Hindlimb muscle (tissue), 1 donor: Measurements from ENCODE around the gene PIWIL4. TPM values are rescaled to one million over a fixed set of nuclear protein-coding genes. Genes with fewer than 3 reads are reported as not detected.
"Not testable (repeated sequence)": the region's sequence is repeated elsewhere in the genome, so short reads cannot be mapped to it uniquely, and the experiment has no call there.

Source experiments
- DNase-seq: peaks from one replicate; pipeline ENCODE4 v3.0.0-alpha.2; 2013
- polyA plus RNA-seq: library from polyadenylated mRNA; unstranded; fragments of 120-200 nt; gene quantifications from one replicate; pipeline ENCODE4 v1.2.1, GENCODE V29; 2013; ENCODE audit not compliant: insufficient read length

Gene PIWIL4
- polyA plus RNA-seq, 1 donor: 5.6 TPM

DNA sequence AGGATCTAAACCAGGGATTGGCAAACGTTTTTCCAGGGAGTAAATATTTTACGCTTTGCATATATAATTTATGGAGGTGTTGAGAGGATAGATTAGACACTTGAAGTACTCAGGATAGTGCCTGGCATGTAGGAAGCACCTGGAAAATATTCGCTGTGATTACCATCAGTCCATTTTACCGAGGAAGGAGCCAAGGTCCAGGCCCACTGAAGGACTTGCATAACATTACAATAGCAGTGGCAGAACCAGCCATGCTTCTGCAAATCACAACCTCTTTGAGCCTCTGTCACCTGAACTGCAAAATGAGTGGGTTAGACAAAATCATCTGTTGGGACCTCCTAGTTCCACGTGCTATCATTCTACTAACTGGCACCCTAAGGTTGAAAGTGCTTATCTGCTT lies 18.0 kb upstream of the PIWIL4 start:
- DNase-seq: no peak

DNA sequence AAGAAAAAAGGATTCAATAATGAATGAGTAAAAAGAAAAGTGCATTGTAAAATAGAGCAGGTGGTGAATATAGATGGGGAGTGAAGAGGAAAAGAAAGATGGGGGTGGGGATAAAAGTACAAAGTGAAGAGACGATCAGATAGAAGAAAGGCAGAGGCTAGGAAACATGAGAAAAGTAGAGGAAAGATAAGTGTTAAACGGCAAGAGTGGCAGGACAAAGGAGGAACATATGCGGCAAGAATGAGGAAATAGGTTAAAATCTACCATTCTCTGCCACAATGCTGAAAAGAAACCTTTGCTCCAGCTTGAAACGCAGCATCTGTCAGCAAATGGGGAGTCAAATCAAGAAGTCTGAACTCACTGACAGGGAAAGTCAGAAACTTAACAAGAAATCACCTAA lies 16.7 kb upstream of the PIWIL4 start:
- no peak for DNase-seq

DNA sequence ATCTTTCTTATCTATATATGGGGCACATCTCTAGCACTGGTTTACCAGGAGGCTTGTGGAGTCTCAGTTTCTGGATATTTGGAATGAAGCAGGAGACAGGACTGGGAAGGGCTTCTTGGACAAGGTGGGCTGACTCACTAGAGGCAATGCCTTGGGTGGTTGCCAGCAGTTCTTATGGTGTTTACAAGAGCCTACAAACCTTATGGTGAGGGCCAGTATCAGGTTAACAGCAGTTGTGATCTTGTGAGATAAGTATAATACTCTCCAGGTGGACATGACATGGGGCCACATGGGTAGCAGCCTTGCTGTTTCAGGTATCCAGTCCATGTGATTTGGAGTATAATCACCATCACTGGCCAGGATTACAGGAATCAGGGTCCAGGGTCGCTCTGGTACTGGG lies 13.2 kb upstream of the PIWIL4 start:
- no peak for DNase-seq

DNA sequence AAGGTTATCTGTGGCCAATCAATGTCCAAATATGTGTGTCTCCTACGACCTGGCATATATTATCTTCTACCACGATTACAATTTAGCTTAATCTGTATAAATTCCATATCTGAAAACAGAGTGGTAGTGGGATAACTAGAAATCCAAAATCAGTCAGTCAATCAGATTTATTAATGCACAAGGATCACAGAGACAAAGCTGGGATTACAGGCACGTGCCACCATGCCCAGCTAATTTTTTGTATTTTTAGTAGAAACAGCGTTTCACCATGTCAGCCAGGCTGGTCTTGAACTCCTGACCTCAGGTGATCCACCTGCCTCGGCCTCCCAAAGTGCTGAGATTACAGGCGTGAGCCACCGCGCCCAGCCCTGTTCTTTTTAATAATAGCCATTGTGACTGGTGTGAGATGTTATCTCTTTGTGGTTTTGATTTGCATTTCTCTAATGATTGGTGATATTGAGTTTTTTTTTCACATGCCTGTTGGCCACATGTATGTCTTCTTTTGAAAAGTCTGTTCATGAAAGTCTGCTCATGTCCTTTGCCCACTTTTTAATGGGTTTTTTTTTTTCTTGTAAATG lies 11.3 kb upstream of the PIWIL4 start:
- not testable (repeated sequence) for DNase-seq

DNA sequence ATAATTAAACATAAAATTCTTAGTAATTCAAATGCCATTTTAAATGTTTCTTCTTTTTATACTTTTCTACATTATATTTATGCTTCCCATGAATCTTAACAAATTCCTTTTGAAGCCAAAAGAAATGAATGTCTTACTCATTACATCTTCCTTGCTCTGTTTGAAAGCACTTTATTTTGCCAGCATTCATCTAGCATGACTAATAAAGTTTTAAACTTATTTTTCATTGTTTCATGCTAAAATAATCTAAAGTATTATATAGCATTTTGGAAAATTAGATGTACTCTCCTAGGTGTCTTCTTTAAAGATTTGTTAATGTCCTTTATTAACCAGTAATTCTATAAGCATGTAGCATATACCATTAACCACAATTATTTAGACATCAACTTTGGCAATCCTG lies 9.7 kb upstream of the PIWIL4 start:
- DNase-seq: no peak

DNA sequence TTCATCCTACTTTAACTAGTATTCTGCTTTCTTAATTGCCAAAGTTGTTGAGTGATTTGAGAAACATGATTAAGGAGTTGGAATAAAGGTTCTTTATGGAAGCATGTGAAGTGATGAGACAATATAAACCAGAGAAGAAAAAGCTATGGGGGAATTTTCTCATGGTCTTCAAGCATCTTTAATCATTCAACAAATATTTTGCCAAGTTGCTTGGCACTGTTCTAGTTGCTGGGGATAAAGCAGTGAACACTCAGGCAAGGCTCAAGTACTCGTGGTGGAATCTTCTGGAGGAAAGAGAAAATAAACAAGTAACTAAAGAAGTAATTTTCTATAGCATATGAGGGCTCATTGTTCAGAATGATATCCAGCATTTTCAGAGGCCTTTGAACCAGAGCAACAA lies 9.2 kb upstream of the PIWIL4 start:
- DNase-seq: no peak

DNA sequence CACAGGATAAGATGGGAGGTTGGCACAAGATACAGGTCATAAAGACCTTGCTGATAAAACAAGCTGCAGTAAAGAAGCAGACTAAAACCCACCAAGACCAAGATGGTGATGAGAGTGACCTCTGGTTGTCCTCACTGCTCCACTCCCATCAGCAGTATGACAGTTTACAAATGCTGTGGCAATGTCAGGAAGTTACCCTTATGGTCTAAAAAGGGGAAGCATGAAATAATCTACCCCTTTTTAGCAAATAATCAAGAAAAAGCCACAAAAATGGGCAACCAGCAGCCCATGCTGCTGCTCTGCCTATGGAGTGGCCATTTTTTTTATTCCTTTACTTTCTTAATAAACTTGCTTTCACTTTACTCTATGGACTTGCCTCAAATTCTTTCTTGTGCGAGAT lies 8.7 kb upstream of the PIWIL4 start:
- DNase-seq: no peak

DNA sequence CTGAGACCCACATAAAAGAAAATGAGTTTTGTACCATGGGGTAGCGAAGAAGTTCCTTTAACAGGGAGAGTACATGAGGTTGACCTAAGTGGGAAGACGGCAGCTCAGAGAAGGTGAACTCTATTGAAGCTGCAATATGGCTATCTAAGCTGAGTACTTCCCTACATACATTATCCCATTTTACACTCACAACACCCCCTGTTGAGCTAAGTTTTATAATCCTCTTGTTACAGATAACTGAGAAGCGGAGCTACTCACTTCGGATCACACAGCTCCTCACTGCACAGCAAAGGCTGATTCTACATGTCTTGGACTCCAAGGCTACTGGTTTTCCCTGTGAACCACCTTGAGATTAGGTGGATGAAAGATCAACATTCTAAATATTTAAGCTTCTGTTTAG lies 8.2 kb upstream of the PIWIL4 start:
- no peak for DNase-seq

DNA sequence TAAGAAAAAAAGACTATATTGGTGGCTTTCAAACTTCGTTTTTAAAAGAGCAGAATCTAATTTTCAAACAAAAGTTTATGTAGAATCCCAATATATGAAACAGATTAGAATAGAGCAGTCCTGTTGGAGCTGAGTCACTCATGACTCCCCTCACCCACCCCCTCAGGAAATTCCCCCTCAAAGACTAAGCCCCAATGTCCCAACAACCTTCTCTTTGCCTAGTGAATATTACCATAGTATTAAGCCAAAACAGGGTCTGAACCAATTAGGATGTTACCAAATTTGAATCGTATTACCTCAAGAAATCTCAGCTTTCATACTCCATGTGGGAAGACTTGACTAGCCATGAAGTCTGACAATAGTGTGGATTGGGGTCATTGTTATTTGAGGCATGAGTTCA lies 7.8 kb upstream of the PIWIL4 start:
- no peak for DNase-seq

DNA sequence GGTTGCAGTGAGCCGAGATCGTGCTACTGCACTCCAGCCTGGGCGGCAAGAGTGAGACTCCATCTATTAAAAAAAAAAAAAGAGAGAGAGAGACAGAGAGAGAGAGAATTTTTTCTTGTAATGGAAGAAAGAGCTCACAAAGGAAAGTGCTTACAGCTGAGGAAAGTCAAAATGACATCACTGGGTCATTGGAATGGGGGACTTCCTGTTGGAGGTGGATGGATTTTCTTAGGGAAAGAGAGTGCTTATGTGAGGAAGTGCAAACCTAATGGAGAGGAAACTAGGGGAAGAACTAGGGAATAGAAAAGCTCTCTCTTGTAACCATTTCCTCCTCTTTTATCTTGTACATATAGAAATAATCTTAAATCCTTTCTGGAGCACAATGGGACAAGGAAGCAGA lies 6.3 kb upstream of the PIWIL4 start:
- no peak for DNase-seq

DNA sequence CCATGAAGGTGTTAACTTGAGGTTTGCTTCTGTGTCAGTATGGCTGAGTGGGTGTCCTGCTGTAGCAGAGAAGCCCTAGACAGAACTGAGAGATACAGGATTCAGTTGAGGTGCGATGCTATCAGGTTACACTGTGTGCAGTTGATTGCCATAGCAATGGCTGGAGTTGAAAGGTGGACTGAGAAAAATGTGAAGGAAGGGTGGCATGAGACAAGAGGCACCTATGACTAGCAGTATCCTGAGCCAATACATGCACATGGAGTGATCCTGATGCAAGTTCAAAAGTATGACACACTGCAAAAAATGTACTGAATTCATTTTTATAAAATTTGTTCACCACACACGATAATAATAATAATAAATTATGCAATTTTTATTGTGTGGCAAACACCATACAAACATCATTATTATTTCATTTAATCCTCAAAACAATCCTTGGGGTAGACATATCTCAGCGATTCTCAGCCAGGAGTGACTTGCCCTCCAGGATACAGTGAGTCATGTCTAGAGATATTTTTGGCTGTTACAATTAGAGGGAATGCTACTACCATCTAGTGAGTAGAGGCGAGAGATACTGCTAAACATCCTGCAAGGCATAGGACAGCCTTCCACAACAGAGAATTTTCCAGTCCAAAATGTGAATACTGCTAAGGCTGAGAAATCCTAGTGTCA lies 3.9 kb upstream of the PIWIL4 start:
- no peak for DNase-seq

DNA sequence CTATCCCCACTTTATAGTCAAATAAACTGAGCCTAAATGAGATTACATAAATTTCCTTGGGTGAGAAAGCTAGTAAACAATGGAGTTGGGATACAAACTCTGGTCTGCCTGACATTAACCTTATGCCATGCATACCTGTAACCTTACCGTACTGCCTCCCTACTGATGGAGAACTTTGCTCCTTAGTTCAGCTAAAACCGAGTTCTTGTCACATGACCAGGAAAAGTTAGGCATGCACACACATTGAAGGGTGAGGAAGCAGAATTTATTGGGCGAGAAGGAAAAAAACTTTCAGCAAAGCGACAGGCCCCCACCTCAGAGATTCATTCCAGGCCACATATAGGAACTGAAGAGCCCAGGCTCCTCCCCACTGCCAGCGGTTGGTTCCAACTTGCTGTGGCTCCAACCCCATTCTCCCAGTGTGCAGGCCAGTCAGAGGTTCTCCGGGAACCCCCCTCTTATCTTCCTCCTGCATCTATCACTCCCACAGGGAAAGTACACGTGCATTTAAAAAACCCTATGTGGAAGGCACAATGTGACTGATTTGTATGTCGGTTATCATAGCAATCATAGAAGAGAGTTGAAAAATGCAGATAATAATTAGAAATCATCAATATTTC lies 3.2 kb upstream of the PIWIL4 start:
- DNase-seq: no peak

DNA sequence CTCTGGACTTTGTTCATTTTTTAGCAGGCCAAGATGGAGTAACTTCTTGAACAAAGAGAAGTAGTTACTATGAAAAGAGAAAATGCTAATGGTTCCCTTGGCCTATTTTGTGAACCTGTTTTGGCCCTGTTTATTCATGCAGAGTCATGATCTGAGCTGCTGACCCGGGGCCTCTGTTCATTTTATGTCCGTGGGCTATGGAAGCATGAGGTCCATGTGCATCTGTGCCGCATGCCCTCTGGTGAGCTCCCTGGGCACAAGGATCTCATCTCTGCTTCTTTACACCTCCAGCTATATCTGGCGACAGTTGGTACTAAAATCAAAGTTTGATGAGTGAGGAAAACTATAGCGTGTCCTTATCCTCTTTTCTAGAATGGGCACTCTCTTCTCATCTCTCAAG lies 1.0 kb downstream of the PIWIL4 start:
- DNase-seq: no peak

DNA sequence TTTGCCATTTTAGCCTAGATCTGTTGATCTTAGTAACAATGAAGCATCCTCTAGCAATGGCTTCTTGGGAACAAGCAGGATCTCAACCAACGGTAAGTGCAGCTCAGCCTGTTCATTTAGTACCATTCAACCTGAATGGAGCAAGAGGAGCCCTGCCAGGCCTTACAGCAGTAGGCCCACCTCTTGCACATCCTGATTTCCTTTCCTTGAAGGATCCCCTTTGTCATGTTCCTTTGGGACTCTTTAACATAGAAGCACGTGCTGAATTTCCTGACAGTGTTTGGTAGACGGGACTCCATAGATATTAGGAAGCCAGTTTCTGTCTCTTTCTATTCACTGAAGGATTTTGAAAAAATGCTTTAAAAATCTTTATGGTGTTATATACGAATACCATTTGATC lies 1.5 kb downstream of the PIWIL4 start:
- no peak for DNase-seq

DNA sequence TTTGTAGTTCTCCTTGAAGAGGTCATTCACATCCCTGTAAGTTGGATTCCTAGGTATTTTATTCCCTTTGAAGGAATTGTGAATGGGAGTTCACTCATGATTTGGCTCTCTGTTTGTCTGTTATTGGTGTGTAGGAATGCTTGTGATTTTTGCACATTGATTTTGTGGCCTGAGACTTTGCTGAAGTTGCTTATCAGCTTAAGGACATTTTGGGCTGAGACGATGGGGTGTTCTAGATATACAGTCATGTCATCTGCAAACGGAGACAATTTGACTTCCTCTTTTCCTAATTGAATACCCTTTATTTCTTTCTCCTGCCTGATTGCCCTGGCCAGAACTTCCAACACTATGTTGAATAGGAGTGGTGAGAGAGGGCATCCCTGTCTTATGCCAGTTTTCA lies 5.8 kb downstream of the PIWIL4 start:
- DNase-seq: not testable (repeated sequence)

DNA sequence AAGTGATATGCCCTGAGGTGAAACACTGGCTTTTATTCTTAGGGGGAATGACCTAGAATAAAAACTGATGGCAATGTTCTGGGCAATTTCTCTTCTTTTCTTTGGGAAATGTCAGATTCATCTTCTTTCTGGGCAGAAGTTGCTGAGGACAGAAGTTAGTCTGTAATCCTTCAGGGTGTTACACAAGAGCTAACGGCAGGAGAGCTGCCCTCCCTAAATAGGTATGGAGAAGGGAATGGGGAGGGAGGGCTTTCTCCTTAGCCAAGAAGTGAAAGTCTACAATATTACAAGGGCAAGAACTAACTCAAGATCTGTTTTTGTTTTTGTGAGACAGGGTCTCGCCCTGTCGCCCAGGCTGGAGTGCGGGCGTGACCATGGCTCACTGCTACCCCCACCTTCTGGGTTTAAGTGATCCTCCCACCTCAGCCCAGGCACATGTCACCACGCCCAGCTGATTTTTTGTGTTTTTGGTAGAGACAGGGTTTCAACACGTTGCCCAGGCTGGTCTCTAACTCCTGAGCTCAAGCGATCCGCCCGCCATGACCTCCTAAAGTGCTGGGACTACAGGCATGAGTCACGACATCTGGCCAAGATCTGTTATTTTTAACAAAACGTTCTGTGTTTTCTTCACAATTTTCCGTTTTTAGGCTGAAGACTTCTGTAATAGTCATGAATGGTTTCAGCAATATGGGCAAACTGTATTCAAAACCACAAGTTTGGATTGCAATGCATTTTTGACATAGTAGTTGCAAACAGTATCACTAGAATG lies 7.2 kb downstream of the PIWIL4 start:
- DNase-seq: no peak

DNA sequence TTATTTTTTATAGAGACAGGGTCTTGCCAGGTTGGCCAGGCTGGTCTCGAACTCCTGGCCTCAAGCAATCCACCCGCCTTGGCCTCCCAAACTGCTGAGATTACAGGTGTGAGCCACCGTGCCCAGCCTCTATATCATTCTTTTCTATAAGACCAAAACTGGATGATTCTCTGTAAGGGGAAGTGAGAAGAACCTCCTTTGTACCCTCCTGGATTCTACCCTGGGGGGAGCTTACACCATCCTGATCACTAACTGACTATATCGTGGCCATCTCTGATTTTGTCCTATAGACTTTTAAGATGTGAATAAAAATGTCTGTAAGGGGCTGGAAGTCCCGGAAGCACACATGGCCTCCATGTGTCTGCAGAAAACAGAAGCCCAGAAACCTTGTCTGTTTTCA lies 9.1 kb downstream of the PIWIL4 start:
- DNase-seq: no peak

DNA sequence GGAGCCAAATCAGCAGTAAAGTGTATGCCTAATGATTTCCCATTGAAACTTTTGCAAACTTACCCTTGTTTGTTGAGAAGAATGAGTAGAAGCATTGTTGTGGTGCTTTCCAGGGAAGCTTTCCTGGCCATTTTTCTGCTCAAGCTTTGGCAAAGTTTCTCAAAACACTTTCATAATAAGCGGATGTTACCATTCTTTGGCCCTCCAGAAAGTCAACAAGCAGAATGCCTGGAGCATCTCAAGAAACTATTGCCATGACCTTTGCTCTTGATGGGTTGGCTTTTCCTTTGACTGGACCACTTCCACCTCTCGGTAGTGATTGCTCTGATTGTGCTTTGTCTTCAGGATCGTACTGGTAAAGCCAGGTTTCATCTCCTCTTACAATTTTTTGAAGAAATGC lies 10.7 kb downstream of the PIWIL4 start:
- DNase-seq: no peak

DNA sequence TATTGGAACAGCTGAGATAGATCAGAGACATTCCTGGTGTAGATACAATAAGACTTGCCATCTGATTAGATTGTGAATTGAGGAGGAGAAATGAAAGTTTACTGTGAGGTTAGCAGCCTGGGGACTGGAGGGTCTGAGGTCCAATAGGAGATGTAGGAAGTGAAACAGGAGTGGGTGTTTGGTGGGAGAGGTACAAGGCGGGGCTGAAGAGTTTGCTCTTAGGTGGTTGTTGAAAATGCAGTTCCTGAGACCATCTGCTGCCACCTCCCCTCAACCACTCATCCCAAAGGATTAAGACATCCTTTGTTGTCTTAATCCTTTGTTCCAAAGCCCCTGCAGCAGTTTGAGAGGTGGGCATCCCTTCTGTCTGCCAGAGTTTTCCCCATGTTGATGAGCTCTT lies 14.8 kb downstream of the PIWIL4 start:
- DNase-seq: no peak

DNA sequence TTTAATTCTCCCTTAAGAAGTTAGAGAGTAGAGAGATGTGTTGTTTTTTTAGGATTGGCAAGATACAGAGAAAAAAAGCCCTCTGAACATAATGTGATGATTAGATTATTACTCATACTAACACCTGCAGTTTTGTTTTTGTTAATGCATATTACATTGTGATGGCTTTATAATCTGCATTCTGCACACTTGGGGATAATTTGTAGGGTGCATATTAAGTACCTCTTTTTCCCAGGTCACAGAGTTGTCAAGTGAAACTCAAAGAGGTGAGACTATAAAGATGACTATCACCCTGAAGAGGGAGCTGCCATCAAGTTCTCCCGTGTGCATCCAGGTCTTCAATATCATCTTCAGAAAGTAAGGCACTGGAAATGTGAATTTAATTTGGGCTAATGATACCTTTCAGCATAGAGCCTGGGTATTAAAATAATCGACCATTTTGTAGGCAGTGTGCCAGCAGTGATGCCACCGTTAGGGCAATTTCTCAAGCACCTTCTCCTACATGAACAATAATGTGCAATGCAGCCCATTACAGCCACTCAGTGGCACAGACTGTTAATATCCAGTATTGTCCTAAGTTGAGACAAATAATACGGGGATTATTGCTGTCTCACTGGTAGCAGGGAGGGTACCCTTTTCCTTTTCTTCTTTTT lies 16.2 kb downstream of the PIWIL4 start:
- no peak for DNase-seq

DNA sequence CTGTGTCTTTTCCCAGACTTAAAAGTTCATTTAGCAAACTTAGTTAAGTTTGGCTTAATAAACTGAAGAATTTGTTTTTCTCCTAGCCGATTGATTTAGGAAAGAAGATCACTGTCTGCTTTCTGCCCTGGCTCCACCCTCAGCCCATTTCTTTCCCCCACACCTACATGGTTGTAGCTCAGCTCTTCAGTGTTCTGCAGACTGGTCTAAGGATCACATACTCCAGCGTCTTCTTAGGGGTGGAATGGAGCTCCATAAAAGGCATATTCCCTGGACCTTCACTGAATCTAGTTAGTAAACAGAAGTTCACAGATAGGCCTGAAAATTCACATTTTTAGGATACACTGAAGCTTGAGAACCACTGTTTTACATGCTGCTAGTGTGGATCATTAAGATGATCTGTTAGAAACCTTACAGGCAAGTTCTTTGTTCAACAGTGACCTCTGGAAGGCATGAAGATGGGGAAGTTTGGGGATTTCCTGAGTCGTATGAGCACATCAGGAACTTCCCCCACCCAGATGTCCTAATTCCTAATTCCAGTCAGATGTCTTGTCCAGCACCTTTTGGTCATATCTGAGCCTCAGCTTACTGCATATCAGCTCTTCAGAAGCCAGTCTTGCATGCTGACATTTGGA lies 16.8 kb downstream of the PIWIL4 start:
- no peak for DNase-seq

DNA sequence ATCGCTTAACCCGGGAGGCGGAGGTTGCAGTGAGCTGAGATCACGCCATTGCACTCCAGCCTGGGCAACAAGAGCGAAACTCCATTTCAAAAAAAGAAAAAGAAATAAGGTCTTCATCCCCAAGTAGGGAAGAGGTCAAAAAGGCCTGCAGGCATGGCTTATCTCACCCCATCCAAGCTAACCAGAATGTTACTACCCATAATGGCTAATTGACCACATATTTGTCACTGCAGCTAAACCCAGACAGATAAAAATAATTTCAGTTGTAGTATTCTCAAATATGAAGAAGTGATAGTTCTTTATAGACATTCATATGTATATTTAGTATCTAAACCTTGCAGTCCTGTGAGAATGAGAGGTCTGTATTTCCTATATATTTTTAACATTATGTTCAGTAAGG lies 17.8 kb downstream of the PIWIL4 start:
- DNase-seq: no peak

DNA sequence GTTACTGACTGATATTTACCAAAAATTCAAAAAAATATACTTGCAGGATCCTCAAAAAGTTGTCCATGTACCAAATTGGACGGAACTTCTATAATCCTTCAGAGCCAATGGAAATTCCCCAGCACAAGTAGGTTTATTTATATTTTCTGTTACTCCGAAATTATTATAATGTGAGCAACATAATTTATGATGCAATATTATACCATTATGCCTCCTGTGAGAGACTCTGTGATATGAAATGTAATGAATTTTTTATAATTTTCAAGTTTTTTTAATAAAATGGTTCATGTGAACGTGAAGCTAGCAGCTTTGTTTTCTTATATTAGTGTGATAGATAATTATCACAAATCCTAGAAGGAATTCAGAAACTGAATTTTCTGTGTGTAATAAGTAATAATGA lies 18.2 kb downstream of the PIWIL4 start:
- no peak for DNase-seq
